Esophagus (tissue), 2 donors: ENCODE data around the gene DUSP11. TPM values are rescaled to one million over a fixed set of nuclear protein-coding genes. Genes with fewer than 3 reads are reported as not detected.
"Not testable (repeated sequence)": the region's sequence is repeated elsewhere in the genome, so short reads cannot be mapped to it uniquely, and the experiment has no call there.

Experiments
- H3K27ac ChIP-seq, 2 donors: one replicate each; pipeline ENCODE4 v1.5.1; 2013; ENCODE audit warnings: low read depth in 2 of 2, mild to moderate bottlenecking in 2 of 2, inconsistent platforms in 1 of 2, low read length in 1 of 2, moderate library complexity in 1 of 2
- H3K27me3 ChIP-seq, 2 donors: one replicate each; pipeline ENCODE4 v1.6.1; 2013; ENCODE audit warnings: low read length in 2 of 2, control low read depth in 1 of 2, mild to moderate bottlenecking in 1 of 2; ENCODE audit not compliant: insufficient read depth in 2 of 2, control insufficient read depth in 1 of 2
- H3K36me3 ChIP-seq, 2 donors: one replicate each; pipeline ENCODE4 v1.6.1; 2013; ENCODE audit warnings: low read length in 1 of 2; ENCODE audit not compliant: control insufficient read depth in 2 of 2, insufficient read depth in 2 of 2
- H3K4me1 ChIP-seq, 2 donors: one replicate each; pipeline ENCODE4 v1.6.1; 2013; ENCODE audit warnings: low read length in 1 of 2; ENCODE audit not compliant: control insufficient read depth in 2 of 2, insufficient read depth in 2 of 2
- H3K4me3 ChIP-seq, 2 donors: one replicate each; pipeline ENCODE4 v1.5.1; 2013; ENCODE audit warnings: low read length in 2 of 2, mild to moderate bottlenecking in 2 of 2, low read depth in 1 of 2, moderate library complexity in 1 of 2
- H3K9me3 ChIP-seq, 2 donors: one replicate each; pipeline ENCODE4 v1.6.1; 2013; ENCODE audit warnings: mild to moderate bottlenecking in 2 of 2, low read depth in 1 of 2, low read length in 1 of 2, moderate library complexity in 1 of 2; ENCODE audit not compliant: control insufficient read depth in 2 of 2, insufficient read depth in 1 of 2
- WGBS, 2 donors: extraction: QIAGEN DNeasy Blood & Tissue Kit; methylation state at CpG; one replicate each; pipeline ENCODE4 v1.1.7; 2013; 5-methylcytosine and 5-hydroxymethylcytosine counted together
- polyA plus RNA-seq, 2 donors: library from polyadenylated mRNA; stranded (reverse); fragments of 200-250 nt; gene quantifications; one replicate each; pipeline ENCODE4 v1.2.3, GENCODE V29; 2013
- donor health status: healthy with polysubstance abuse.
- donor health status: Bipolar disorder and iron deficiency.

DUSP11 gene
- polyA plus RNA-seq, 2 donors = 25.5 to 27.0 TPM

GRCh38 chr2:73754332-73754731 is 25.6 kb downstream of the DUSP11 start:
- H3K4me3 ChIP-seq, H3K4me1 ChIP-seq, H3K27ac ChIP-seq, H3K27me3 ChIP-seq, H3K9me3 ChIP-seq: not testable (repeated sequence)
- peaks cover 6 to 18% of the 10 kb centered on the region in 2 donors for H3K36me3 ChIP-seq
- WGBS, 2 donors = 94 to 97% methylated on average over 7 of the region's 7 CpGs

DNA sequence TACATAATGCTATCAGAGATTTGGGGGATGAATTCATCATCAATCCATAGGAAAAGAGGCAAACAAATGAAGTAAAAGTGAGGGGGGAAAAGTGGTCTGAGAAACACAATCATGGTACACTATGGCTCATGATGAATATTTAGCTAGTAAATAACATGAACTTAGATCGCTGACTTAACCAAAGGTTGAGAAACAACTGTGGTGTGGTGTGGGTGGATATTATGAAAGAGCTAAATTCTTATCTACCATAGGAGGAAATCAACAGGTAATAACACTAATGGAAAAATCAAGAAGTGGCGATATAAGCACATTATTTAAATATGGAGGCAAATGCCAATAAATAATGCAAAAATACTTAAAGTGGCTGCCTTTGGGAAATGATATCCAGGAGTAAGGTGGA is 30.6 kb downstream of the DUSP11 start:
- H3K27ac ChIP-seq = no peak overlapping the region
- H3K9me3 ChIP-seq = no peaks in the 10 kb centered on the region
- H3K4me1 ChIP-seq = no peaks in the 10 kb centered on the region
- H3K36me3 ChIP-seq = peaks cover 3 to 14% of the 10 kb centered on the region in 2 donors
- no peaks in the 10 kb centered on the region for H3K27me3 ChIP-seq
- H3K4me3 ChIP-seq = no peak overlapping the region
- WGBS, 2 donors = 90 to 93% methylated on average over 2 of the region's 2 CpGs

DNA sequence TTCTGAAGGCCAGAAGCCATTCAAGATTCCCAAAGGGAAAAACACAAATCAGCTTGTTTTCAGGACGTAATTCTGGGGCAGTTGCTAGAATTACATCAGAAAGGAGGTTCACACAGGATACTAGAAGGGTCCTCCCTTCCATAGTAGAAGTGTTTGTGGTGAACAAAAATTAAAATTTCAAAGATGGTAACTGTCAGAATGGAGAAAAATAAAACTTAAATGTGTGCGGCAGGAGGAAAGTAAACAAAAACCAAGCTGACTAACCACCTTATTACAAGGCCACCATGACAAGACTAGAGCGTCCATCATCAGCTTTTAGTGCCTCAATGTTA is 33.1 kb downstream of the DUSP11 start:
- Histone ChIP-seq H3K36me3 (peaks cover 3 to 11% of the 10 kb centered on the region in 2 donors), H3K27me3 (no peaks in the 10 kb centered on the region), H3K4me3 (no peak overlapping the region), H3K9me3 (no peaks in the 10 kb centered on the region), H3K4me1 (no peaks in the 10 kb centered on the region), H3K27ac (no peak overlapping the region)
- WGBS, 2 donors = 93 to 94% methylated on average over 3 of the region's 3 CpGs

- 91 to 94% methylated on average over 11 of the region's 11 CpGs for WGBS, 2 donors
- no peak overlapping the region for H3K27ac ChIP-seq
These were observed 33.7 kb downstream of the DUSP11 start for GRCh38 chr2:73746015-73746876.

DNA sequence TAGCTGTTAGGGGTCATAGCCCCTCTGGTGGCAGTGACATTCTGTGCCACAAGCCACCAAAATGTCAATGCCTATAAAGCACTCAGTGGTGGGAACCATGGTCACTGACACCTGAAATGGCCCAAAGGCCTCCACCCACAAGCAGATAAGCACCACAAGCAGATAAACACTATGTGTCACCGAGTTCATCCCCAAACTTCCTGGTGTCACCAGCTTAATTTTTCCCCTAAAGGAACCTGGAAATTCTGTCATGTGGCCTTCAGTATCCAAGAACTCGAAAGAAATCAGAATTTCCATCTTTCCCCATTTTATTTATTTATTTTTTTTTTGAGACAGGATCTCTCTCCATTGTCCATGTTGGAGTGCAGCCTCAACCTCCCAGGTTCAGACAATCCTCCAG is 39.1 kb downstream of the DUSP11 start:
- Histone ChIP-seq H3K27me3 (no peaks in the 10 kb centered on the region), H3K36me3 (no peaks in the 10 kb centered on the region), H3K4me1 (no peaks in the 10 kb centered on the region), H3K27ac (no peak overlapping the region), H3K9me3 (no peaks in the 10 kb centered on the region), H3K4me3 (no peak overlapping the region)
- 86 to 87% methylated on average over 2 of the region's 2 CpGs for WGBS, 2 donors

More at GRCh38 chr2:73746015-73746876, 33.7 kb downstream of the DUSP11 start:
- no peaks in the 10 kb centered on the region for H3K4me1 ChIP-seq
- no peak overlapping the region for H3K4me3 ChIP-seq
- no peaks in the 10 kb centered on the region for H3K27me3 ChIP-seq
- H3K36me3 ChIP-seq = peaks cover 3 to 10% of the 10 kb centered on the region in 2 donors
- H3K9me3 ChIP-seq = no peaks in the 10 kb centered on the region

DNA sequence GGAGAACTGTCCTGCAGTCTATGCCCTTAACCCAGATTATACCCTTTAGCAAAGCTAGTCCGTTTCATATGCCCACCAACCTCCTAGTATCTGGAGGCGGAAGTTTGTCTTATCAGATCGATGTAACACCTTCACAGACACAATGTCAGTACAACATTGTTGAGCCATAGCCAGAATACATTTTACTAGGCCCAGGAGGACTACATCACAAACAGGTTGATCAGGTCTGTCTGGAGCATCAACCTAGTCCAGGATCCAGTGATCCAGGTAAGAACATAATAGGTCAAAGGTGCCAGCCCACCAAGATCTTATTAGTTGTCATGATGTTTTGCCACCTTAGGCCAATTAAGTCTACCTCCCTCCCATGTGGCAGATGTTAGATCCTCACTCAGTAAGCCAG is 40.8 kb downstream of the DUSP11 start:
- H3K4me3 ChIP-seq = no peak overlapping the region
- H3K36me3 ChIP-seq = no peaks in the 10 kb centered on the region
- H3K4me1 ChIP-seq = no peaks in the 10 kb centered on the region
- H3K27me3 ChIP-seq = no peaks in the 10 kb centered on the region
- H3K9me3 ChIP-seq = no peaks in the 10 kb centered on the region
- WGBS, 2 donors = 83 to 92% methylated on average over 3 of the region's 3 CpGs
- H3K27ac ChIP-seq = peak overlapping the region in 1 of 2 donors; percentile 36

DNA sequence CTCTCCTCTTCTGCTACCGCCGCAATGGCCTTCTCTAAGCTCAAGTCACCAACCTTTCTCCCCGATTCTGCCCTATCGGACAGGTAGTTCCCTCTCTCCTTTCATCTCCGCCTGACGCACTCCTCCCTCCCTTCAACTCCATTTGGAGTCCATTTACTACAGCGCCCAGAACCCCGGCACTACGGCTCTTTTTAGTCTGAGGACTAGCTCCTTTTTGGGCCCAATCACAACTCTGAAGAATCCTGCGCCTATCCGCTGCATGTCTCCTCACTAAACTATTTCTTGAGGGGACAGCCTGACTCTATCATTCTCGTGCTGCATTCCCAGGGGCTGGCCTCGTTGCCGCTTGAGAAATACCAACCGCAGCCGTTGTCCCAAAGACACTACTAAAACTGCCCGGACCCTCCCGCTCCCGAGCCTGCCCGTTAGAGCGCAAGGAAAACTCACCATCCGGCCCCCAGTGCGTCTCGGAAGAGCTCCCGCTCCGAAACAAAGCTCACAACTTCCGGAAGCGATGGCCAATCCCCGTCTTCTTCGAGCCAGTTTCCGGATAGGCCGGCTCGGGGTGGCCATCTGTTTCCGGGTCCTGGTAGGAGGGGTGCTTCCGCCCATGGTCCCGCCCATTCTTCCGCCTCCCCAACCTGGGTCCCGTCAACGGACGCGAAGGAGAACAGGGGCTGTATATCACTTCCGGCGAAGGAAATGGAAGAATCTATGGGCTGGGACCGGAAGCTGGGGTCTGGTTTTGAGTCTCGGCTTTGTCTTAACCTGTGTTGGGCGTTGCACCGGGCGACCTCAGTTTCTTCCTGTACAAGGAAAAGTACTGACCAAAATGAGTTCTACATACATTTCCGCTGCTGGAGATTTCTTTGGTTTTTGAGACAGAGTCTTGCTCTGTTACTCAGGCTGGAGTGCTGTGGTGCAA is 42.8 kb downstream of the DUSP11 start, which contains the start of gene TPRKB:
TSS of gene TPRKB (minus strand) at position 491 of the 925 bp plus-strand sequence. CDS start 2,776 bp downstream, outside the sequence.
- H3K36me3 ChIP-seq = peaks cover 2 to 3% of the 10 kb centered on the region in 2 donors
- 0 to 2% methylated on average over 49 of the region's 49 CpGs for WGBS, 2 donors
- H3K9me3 ChIP-seq = no peaks in the 10 kb centered on the region
- H3K4me3 ChIP-seq = peak within 1 kb of the TSS; percentile 62 to 99
- peak within 1 kb of the TSS; percentile 72 to 95 for H3K27ac ChIP-seq
- no peaks in the 10 kb centered on the region for H3K4me1 ChIP-seq
- H3K27me3 ChIP-seq = no peaks in the 10 kb centered on the region

DNA sequence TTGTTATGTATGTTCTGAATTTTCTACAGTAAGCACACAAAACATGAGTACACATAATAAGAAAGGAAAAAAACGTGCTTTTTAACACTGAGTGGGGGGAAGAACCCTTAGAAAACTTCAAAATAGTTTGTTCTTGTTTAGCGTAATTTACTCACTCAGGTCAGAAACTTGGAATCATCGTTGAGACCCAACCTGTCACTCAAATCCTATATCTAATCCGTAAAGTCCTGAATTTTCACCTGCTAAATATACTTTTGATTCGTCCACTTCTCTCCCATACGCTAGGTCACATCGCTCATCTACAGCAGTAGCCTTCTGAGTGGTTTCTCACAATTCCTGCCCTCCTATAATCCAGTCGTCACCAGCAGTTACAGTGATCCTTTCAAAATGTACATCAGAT is 43.5 kb downstream of the DUSP11 start:
- peaks cover 2 to 3% of the 10 kb centered on the region in 2 donors for H3K36me3 ChIP-seq
- H3K27ac ChIP-seq = peak overlapping the region; percentile 61 to 95
- H3K4me3 ChIP-seq = peak overlapping the region; percentile 62 to 99
- H3K27me3 ChIP-seq = no peaks in the 10 kb centered on the region
- WGBS, 2 donors = 9 to 12% methylated on average over 8 of the region's 8 CpGs
- no peaks in the 10 kb centered on the region for H3K9me3 ChIP-seq
- H3K4me1 ChIP-seq = no peaks in the 10 kb centered on the region

GRCh38 chr2:73730810-73731209 is 49.1 kb downstream of the DUSP11 start:
- Histone ChIP-seq H3K4me1 (peaks cover 0 to 3% of the 10 kb centered on the region in 2 donors), H3K27me3 (no peaks in the 10 kb centered on the region), H3K9me3 (no peaks in the 10 kb centered on the region), H3K27ac (peak overlapping the region; percentile 4 to 54), H3K36me3 (peaks cover 2 to 19% of the 10 kb centered on the region in 2 donors), H3K4me3 (no peak overlapping the region)
- WGBS, 2 donors = 48 to 68% methylated on average over 4 of the region's 4 CpGs
